ENCODE data around the gene UNK. TPM values are rescaled to one million over a fixed set of nuclear protein-coding genes. Genes with fewer than 3 reads are reported as not detected.
A peak's percentile ranks its signal among the peaks of the same experiment; 100 is the strongest.
"Not testable (repeated sequence)": the region's sequence is repeated elsewhere in the genome, so short reads cannot be mapped to it uniquely, and the experiment has no call there.

The UNK gene
- polyA plus RNA-seq, 12 donors, result 20.5 to 42.4 (median 26.6) TPM; not detected in 1

DNA sequence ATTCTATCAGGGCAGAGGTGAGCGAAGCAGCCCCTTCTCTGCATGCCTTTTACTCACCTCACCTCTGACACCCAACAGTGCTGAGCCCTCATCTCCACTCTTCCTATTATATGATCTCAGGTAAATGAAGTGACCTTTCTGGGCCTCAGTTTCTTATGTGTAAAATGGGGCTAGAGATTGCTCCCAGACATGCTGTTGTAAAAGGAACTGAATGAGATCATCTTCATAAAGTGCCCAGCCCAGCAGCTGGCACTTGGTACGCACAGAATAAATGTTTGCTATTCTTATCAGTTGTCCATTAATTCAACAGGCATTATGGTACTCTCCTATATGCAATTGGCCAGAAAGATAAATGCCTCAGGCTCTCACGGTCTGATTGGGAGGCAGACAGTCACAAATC lies 15.1 kb upstream of the UNK start:
- no peak for DNase-seq

GRCh38 chr17:75771334-75772281 lies 13.0 kb upstream of the UNK start:
- no peak for DNase-seq

GRCh38 chr17:75773121-75773807 lies 11.3 kb upstream of the UNK start:
- DNase-seq, result no peak

- no peak for DNase-seq
Measured at GRCh38 chr17:75773808-75774470, 10.7 kb upstream of the UNK start.

DNA sequence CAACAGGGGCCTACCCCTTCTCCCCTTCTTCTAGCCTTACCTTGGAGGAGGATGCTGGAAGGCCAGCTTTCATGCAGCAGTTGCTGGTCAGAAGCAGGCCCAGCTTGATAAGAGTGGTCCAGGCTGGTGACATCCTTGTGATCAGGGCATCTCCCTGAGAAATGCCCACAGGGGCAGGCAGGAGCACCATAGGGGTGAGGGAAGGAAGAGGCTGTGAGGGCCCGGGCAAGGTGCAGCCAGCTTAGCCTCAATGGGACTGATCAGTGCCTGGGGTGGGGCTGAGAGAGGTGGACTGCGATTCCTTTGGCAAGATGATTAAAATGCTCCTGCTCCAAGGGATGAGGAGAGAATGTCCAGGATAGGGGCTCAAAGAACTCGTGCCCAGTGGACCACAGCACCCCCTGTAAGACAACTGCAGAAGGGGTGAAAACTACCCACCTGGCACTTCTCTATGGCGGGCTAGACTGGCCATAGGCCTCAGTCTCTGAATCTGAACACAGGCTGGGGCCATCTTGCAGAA lies 10.1 kb upstream of the UNK start:
- no peak for DNase-seq

GRCh38 chr17:75774991-75775668 lies 9.5 kb upstream of the UNK start:
- no peak for DNase-seq

DNA sequence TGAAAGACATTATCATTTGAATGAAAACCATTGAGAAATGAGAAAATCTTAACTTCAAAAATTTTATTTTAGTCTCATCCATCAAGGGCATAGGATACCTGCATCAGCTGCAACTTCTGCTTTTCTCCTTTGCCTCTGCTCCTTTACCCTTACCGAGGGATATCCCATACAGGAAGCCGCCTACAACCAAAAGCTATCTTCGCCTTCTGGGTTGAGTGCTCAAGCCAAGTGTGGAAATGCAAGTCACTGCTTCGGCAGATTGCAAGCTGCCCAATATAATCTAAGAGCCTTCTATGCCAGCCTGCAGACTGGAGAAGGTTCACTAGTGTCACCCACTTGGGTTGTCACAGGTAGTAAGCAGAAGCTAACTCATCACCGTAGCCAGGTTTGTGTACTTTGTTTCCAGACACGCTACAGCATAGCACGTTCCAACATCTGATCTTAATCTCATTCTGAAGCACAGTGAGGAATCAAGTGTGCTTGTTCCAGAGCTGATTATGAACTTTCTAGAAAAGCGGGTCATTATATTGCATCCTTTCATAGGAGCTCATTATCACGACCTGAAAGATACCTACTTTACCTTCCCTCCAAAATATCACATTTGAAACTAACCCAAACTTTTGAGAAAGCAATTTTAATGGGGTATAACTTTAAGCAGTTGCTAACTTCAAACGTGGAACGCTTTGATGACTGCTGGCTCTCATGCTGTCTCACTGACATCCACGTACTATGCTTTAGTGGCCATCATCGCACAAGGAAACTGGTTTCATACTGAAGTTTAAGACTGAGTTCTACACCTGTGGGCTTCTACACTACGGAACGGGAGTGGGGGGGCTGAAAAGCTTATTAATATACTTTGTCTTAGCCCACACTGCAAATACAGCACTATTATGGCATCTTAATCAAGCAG lies 8.0 kb upstream of the UNK start:
- no peak for DNase-seq

DNA sequence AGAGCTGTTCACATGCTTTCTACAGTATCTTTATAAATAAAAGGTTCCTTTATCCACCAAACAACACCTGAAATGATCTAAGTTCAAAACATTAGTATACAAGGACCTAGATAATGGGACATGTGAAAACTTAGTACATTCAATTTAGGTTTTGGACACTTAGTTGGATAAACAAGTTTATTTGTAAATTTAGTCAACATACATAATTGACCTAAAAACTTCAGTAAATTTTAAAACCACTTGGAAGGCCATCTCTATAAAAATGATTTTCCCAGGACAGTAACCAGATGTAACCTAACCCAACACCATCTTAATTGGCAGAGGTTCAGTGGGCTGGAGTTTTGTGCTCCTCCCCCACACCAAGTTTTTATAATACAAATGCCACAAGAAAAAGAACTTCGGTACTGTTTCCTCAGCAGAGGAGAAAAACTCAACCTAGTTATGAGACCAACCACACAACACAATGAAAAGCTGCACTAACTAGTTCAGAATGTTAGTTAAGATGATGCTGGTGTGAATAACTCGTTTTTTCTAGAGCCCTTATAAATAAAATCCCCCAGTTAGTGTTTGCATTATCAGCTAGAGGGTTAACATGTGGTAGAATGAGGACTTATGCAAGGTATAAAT lies 7.2 kb upstream of the UNK start:
- no peak for DNase-seq

DNA sequence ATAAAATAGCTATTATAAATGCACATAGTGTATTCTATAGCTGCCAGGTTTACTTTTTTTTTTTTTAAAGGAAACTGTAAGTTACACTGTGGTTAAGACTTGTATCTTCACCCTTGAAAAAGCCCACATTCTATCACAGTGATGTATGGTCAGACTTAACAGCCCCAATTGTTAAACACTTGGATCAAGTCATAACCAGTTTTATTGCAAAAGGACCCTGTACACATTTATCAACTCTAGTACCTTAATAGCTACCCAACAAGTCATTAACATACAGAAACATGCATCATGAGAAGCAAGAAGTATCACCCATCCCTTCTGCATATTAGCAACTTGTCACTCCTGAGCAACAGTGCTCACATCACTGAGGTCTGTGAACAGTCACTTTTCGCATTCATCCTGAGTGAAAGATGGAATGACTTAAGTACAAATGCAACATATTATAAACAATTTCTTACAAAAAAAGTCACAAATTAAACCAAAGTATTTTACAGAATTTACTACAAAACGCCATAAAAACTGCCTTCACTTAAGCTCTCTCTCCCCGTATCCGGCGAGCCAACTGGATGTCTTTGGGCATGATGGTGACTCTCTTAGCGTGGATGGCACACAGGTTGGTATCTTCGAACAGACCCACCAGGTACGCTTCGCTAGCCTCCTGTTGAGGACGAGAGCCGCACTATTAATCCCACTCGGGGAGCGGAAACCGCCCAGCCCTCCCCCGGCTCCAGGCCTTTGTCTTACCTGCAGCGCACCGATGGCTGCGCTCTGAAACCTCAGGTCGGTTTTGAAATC lies 6.3 kb upstream of the UNK start:
- not testable (repeated sequence) for DNase-seq

GRCh38 chr17:75778861-75779249 lies 5.8 kb upstream of the UNK start:
- DNase-seq, result no peak

GRCh38 chr17:75779250-75779986 lies 5.2 kb upstream of the UNK start:
- DNase-seq, result peak; percentile 100

GRCh38 chr17:75779987-75780889 lies 4.4 kb upstream of the UNK start:
- no peak for DNase-seq

DNA sequence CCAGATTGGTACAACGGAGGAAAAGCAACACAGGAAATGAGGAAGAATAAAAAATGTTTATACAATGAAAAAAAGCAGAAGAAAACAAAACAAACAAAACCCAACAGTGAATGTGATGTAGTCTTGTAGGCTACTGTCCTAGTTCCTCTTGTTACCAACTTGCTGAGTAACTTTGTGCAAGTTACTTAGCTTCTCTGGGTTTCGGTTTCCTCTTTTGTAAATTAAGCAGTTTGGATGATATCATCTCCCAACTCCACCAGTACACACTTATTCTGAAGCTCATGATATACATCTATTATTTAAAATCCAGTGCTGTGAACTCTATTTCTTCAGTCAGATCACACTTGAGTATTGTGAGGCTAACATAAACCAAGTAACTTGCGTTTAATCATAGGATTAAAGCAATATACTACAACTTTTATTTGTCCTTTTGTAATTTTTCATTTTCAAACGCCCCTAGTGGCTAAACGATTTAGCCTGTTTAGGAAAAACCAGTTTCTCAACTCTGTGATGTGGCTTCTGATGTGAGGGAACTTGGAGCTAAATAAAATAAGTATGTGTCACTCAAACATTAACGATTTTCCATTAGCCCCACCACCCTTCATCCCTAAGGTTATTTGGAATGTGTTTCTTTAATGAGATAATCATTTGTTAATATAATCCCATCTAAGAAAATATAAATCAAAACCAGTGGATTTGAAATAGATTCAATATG lies 1.4 kb upstream of the UNK start:
- DNase-seq, result peak; percentile 64

- DNase-seq, result no peak
Measured at GRCh38 chr17:75783803-75784472, 668 bp upstream of the UNK start.

GRCh38 chr17:75785016-75785890 lies 647 bp downstream of the UNK start:
- DNase-seq, result peak; percentile 94

Measured in muscle of arm (tissue), 12 donors.